ENCODE results near the gene SLC22A17. TPM values are rescaled to one million over a fixed set of nuclear protein-coding genes. Genes with fewer than 3 reads are reported as not detected.

Gene SLC22A17
- total and polyA plus RNA-seq, 2 of the 13 experiments (the other 11 are each of a cell fraction or from before 2014, with no cell fraction given), result 0.95 to 1.1 TPM

DNA sequence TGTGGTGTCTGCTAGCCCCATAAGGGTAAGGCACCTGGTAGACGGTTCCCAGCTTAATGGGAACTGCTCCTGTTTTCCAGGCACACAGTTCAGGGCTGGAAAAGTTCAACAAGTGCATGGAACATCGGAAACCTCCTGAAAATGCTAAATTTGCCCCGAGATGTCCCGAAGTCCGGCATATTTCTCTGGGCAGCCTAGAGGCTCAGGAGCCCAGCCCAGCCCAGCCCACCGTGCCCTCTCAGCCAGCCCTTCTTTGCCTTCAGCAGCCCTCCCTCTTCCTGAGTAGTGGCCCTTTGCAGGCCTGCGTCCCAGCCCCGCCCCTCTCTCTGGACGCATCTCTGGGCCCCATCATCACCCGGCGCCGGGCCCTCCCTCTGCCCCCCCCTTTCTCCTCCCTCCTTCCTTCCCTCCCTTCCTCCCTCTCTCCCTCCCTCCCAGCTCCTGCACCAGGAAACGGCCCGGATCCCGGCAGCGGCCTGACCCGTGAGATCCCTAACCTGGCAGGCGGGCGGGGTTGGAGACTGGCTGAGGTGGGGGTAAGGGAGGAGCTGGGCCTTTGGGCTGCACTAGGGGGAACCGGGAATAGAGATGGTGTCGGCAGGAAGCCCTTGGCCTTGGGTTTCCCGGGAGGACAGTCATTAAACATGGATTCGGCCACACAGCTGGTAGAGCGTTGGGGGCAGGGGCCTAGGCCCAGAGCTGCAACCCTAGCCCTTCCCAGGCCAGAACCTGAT lies 46.1 kb downstream of the SLC22A17 start, which contains the start of gene BCL2L2 (continued):
- TF ChIP-seq, protein P1, sequence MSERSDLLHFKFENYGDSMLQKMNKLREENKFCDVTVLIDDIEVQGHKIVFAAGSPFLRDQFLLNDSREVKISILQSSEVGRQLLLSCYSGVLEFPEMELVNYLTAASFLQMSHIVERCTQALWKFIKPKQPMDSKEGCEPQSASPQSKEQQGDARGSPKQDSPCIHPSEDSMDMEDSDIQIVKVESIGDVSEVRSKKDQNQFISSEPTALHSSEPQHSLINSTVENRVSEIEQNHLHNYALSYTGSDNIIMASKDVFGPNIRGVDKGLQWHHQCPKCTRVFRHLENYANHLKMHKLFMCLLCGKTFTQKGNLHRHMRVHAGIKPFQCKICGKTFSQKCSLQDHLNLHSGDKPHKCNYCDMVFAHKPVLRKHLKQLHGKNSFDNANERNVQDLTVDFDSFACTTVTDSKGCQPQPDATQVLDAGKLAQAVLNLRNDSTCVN (CRISPR knock-in tag; IDR thresholded peaks at IDR 0.05; ENCODE audit: borderline replicate concordance), result peak; percentile 79; the same call in 1 of the 2 replicates
- TF ChIP-seq, protein P2, sequence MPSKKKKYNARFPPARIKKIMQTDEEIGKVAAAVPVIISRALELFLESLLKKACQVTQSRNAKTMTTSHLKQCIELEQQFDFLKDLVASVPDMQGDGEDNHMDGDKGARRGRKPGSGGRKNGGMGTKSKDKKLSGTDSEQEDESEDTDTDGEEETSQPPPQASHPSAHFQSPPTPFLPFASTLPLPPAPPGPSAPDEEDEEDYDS (CRISPR knock-in tag; IDR thresholded peaks at IDR 0.05), result peak; percentile 96
- TF ChIP-seq ZNF660 (CRISPR knock-in tag; IDR thresholded peaks at IDR 0.05; ENCODE audit: borderline replicate concordance, low read depth) (peak; percentile 73; the same call in 1 of the 2 replicates), NR2F1 (CRISPR knock-in tag; IDR thresholded peaks at IDR 0.05) (peak; percentile 13 to 37; a peak in 1 of 4 replicates), SP140L (CRISPR knock-in tag; IDR thresholded peaks at IDR 0.05; ENCODE audit: borderline replicate concordance) (0 out of 2 replicates have a peak, but pooled peaks have one; percentile 13), KLF15 (CRISPR knock-in tag; IDR thresholded peaks at IDR 0.05; ENCODE audit: borderline replicate concordance) (peak; percentile 93), ZNF530 (CRISPR knock-in tag; IDR thresholded peaks at IDR 0.05; ENCODE audit: low read depth) (no peak), SP1 (IDR thresholded peaks at IDR 0.05) (no peak; the same call in 1 of the 2 replicates), SP1 (CRISPR knock-in tag; IDR thresholded peaks at IDR 0.05) (peak; percentile 97), ZNF883 (CRISPR knock-in tag; IDR thresholded peaks at IDR 0.05; ENCODE audit: not compliant biosample characterization) (peak; percentile 97), HDAC1 (CRISPR knock-in tag; IDR thresholded peaks at IDR 0.05) (no peak), ZNF326 (CRISPR knock-in tag; IDR thresholded peaks at IDR 0.05; ENCODE audit: borderline replicate concordance) (no peak), SPEN (CRISPR knock-in tag; IDR thresholded peaks at IDR 0.05; ENCODE audit: low read depth) (peak; percentile 98), KDM2A (CRISPR knock-in tag; IDR thresholded peaks at IDR 0.05; ENCODE audit: borderline replicate concordance, low read depth) (peak; percentile 91), ZNF180 (CRISPR knock-in tag; IDR thresholded peaks at IDR 0.05; ENCODE audit: borderline replicate concordance, low read depth) (no peak)
- TF ChIP-seq, protein P3, sequence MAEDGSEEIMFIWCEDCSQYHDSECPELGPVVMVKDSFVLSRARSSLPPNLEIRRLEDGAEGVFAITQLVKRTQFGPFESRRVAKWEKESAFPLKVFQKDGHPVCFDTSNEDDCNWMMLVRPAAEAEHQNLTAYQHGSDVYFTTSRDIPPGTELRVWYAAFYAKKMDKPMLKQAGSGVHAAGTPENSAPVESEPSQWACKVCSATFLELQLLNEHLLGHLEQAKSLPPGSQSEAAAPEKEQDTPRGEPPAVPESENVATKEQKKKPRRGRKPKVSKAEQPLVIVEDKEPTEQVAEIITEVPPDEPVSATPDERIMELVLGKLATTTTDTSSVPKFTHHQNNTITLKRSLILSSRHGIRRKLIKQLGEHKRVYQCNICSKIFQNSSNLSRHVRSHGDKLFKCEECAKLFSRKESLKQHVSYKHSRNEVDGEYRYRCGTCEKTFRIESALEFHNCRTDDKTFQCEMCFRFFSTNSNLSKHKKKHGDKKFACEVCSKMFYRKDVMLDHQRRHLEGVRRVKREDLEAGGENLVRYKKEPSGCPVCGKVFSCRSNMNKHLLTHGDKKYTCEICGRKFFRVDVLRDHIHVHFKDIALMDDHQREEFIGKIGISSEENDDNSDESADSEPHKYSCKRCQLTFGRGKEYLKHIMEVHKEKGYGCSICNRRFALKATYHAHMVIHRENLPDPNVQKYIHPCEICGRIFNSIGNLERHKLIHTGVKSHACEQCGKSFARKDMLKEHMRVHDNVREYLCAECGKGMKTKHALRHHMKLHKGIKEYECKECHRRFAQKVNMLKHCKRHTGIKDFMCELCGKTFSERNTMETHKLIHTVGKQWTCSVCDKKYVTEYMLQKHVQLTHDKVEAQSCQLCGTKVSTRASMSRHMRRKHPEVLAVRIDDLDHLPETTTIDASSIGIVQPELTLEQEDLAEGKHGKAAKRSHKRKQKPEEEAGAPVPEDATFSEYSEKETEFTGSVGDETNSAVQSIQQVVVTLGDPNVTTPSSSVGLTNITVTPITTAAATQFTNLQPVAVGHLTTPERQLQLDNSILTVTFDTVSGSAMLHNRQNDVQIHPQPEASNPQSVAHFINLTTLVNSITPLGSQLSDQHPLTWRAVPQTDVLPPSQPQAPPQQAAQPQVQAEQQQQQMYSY (CRISPR knock-in tag; IDR thresholded peaks at IDR 0.05), result 0 out of 2 replicates have a peak, but pooled peaks have one; percentile 10
- TF ChIP-seq, protein P4, sequence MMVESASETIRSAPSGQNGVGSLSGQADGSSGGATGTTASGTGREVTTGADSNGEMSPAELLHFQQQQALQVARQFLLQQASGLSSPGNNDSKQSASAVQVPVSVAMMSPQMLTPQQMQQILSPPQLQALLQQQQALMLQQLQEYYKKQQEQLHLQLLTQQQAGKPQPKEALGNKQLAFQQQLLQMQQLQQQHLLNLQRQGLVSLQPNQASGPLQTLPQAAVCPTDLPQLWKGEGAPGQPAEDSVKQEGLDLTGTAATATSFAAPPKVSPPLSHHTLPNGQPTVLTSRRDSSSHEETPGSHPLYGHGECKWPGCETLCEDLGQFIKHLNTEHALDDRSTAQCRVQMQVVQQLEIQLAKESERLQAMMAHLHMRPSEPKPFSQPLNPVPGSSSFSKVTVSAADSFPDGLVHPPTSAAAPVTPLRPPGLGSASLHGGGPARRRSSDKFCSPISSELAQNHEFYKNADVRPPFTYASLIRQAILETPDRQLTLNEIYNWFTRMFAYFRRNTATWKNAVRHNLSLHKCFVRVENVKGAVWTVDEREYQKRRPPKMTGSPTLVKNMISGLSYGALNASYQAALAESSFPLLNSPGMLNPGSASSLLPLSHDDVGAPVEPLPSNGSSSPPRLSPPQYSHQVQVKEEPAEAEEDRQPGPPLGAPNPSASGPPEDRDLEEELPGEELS (CRISPR knock-in tag; IDR thresholded peaks at IDR 0.05), result peak; percentile 84; the same call in 1 of the 2 replicates
- TF ChIP-seq, protein P5, sequence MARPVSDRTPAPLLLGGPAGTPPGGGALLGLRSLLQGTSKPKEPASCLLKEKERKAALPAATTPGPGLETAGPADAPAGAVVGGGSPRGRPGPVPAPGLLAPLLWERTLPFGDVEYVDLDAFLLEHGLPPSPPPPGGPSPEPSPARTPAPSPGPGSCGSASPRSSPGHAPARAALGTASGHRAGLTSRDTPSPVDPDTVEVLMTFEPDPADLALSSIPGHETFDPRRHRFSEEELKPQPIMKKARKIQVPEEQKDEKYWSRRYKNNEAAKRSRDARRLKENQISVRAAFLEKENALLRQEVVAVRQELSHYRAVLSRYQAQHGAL (CRISPR knock-in tag; IDR thresholded peaks at IDR 0.05; ENCODE audit: not compliant biosample characterization), result no peak
